Heart right ventricle (tissue), 16 donors: ENCODE data around the gene UMODL1. TPM values are rescaled to one million over a fixed set of nuclear protein-coding genes. Genes with fewer than 3 reads are reported as not detected.

ENCODE experiments used
- ATAC-seq, 8 donors: fragments of 200-7000 bp; cut with Tn5 transposase; one replicate each; pipeline ENCODE4 v1.9.1; 2020; ENCODE audit warnings: mild to moderate bottlenecking in 8 of 8, moderate library complexity in 8 of 8, moderate number of reproducible peaks in 1 of 8
- DNase-seq, 2 donors: peaks; one replicate each; pipeline ENCODE4 v3.0.0-alpha.2; 2020
- H3K27ac ChIP-seq, 10 donors: fragments of 200-600 bp; sonication (generic) in 2 of 10; one replicate each; pipeline versions ENCODE4 v1.5.0 to v1.8.0; 2020 to 2022; ENCODE audit warnings: mild to moderate bottlenecking in 3 of 10
- H3K27me3 ChIP-seq, 7 donors: fragments of 200-600 bp; one replicate each; pipeline ENCODE4 v1.8.0; 2021 to 2022; ENCODE audit warnings: mild to moderate bottlenecking in 2 of 7
- H3K36me3 ChIP-seq, 9 donors: fragments of 200-600 bp; sonication (generic) in 1 of 9; one replicate each; pipeline versions ENCODE4 v1.5.0 to v1.8.0; 2020 to 2022; ENCODE audit warnings: mild to moderate bottlenecking in 2 of 9
- H3K4me1 ChIP-seq, 9 donors: fragments of 200-600 bp; sonication (generic) in 1 of 9; one replicate each; pipeline versions ENCODE4 v1.5.0 to v1.8.0; 2020 to 2022; ENCODE audit warnings: mild to moderate bottlenecking in 4 of 9
- H3K4me3 ChIP-seq, 10 donors: fragments of 200-600 bp; sonication (generic) in 2 of 10; one replicate each; pipeline versions ENCODE4 v1.5.0 to v1.8.0; 2020 to 2022; ENCODE audit warnings: mild to moderate bottlenecking in 7 of 10, moderate library complexity in 2 of 10
- H3K9me3 ChIP-seq, 11 donors: fragments of 200-600 bp in 10 of 11; sonication (generic) in 2 of 11; one replicate each; pipeline versions ENCODE4 v1.5.0 to v1.8.0; 2013 to 2022; ENCODE audit warnings: mild to moderate bottlenecking in 2 of 11, control low read depth in 1 of 11, moderate library complexity in 1 of 11
- WGBS, 2 donors: extraction: QIAGEN DNeasy Blood & Tissue Kit; methylation state at CpG; one replicate each; pipeline ENCODE4 v1.1.7; 2013; ENCODE audit warnings: inconsistent platforms in 1 of 2; 5-methylcytosine and 5-hydroxymethylcytosine counted together
- intact Hi-C, 10 donors: fragments of 100-400 bp; cut with DNase I; formaldehyde crosslinking; loops; one replicate each; pipeline versions ENCODE4 v1.11.1 to v1.14.2; 2022
- polyA plus RNA-seq, 2 donors: library from polyadenylated mRNA; stranded (reverse); fragments of 200-250 nt; gene quantifications; one replicate each; pipeline ENCODE4 v1.2.3, GENCODE V29; 2013
- total RNA-seq, 10 donors: library from RNA; stranded (reverse); fragmentation: NEBNext Ultra II Directional in 3 of 10; extraction: Animal tissue kit (Norgen Biotek cat#: 25700) in 3 of 10; gene quantifications; one replicate each; pipeline versions ENCODE4 v1.2.1 to v1.2.4, GENCODE V29; 2021 to 2023
- TF ChIP-seq, protein P1 (sequence below), 9 donors: fragments of 200-600 bp; sonication (generic) in 2 of 9; IDR thresholded peaks; one replicate each; pipeline versions ENCODE4 v1.5.0 to v1.8.0; 2021 to 2022; ENCODE audit warnings: antibody characterized with exemption in 9 of 9, mild to moderate bottlenecking in 5 of 9, moderate library complexity in 1 of 9
- donor health status: Arrhythmogenic right ventricular cardiomyopathy.
- donor health status: ischemic (EF 13 %, LVEDD 7.1; RV severe dilation, severe dysfunction).
- donor health status: healthy with polysubstance abuse.
- donor health status: DM: no; HTN: yes; CAD: no.
- donor health status: DM: no; HTN: no; CAD: no.
- donor health status: ischemic (EF 25% LVEDD 6.9; RV normal size, moderate dysfunction).
- donor health status: ischemic (EF 25% LVEDD 5.7; RV mildly dilated, moderate dysfunction).
- donor health status: healthy.
- donor health status: DM: yes; HTN: yes; CAD: no.
- donor health status: Ischemic cardiomyopathy.
- donor health status: ischemic (EF 35%, LVEDD 5.7; RV mildly dilated, moderate dysfunction).
- donor health status: nonischemic (EF 11% LVEDD 7.7; RV severe dilation, severe dysfunction).
- donor health status: DM: yes; HTN: yes; CAD: no.
- donor health status: PGD.
- donor health status: ischemic (EF 29% LVEDD 5.4; RV normal size, mild dysfunction).
- donor health status: nonischemic (EF 23%, LVEDD 6.1; RV moderate dilation, normal function).

The UMODL1 gene
- total and polyA plus RNA-seq, 12 donors: 0.13 to 0.31 (median 0.25) TPM; not detected in 9

DNA sequence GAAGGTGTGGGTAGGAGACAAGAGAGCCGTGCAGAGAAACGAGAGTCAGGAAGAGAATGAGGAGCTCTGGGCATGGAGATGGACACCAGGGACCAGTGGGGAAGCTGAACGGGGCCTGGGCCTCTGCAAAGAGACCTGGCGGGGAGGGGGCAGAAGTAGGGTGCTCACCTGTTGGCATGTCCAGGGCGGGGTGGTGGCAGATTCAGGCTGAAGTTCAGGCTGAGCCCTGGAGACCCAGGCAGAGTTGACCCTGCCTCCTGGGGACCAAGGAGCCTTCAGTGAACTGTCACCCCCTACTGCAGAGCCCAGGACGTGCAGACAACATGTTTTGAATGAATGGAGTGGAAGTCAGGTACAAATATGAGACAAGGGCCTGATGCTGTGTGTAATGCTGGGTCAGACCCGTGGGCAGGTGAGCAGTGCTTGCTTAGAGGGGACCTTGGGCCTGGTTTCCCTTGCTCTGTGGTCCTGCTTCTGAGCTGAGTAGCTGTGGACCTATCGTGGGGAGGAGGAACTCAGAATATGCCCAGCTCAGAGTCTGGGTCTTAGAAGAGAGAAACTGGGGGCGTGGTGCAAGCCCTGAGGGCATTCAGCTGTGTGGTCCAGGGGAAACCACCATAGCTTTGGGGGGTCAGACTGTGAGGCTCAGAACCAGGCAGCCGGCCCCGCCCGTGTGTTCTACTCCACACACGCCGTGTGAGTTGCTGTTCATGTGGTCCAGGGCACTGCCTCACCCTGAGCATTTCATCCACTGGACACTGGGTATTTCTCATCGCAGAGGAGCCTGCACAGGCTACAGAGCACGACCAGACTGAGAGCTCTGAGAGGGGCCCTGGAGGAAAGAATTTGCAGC is 21.3 kb upstream of the UMODL1 start:
- Histone ChIP-seq H3K4me1 (peaks cover 0 to 16% (median 4%) of the 10 kb centered on the region in 9 donors), H3K27ac (no peak overlapping the region), H3K9me3 (no peaks in the 10 kb centered on the region), H3K4me3 (no peak overlapping the region), H3K36me3 (no peaks in the 10 kb centered on the region), H3K27me3 (peaks cover 0 to 6% (median 0%) of the 10 kb centered on the region in 7 donors)
- peak in 1 of 8 donors; percentile 24 for ATAC-seq
- TF ChIP-seq, protein P1, sequence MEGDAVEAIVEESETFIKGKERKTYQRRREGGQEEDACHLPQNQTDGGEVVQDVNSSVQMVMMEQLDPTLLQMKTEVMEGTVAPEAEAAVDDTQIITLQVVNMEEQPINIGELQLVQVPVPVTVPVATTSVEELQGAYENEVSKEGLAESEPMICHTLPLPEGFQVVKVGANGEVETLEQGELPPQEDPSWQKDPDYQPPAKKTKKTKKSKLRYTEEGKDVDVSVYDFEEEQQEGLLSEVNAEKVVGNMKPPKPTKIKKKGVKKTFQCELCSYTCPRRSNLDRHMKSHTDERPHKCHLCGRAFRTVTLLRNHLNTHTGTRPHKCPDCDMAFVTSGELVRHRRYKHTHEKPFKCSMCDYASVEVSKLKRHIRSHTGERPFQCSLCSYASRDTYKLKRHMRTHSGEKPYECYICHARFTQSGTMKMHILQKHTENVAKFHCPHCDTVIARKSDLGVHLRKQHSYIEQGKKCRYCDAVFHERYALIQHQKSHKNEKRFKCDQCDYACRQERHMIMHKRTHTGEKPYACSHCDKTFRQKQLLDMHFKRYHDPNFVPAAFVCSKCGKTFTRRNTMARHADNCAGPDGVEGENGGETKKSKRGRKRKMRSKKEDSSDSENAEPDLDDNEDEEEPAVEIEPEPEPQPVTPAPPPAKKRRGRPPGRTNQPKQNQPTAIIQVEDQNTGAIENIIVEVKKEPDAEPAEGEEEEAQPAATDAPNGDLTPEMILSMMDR (IDR thresholded peaks at IDR 0.05): no peak
- WGBS, 2 donors: 87 to 89% methylated on average over 16 of the region's 16 CpGs
- DNase-seq: no peak
- intact Hi-C loops: loop anchor here in 1 of 10 donors (10.0 kb wide), 1 partner anchor 45 kb away; no protein-coding TSS in a partner anchor

DNA sequence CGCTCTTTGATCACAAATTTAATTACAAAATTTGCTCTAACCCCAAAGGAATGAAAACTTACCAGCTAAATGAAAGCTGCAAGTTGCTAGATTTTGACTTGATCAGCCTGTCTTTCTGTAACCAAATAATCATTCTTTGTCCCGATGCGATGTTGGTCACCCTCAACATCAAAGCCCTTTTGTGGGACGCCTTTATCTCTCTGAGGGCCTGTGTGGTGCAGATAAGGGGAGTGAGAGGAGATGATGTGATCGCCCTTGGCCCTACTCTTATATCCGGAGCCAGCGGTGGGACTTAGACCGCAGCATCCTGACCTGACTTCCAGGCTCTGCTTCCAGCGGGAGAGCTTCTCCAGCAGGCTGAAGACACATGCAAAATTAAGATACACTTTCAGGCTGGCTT is 19.3 kb upstream of the UMODL1 start:
- intact Hi-C loops: no loop called here
- no peak for DNase-seq

DNA sequence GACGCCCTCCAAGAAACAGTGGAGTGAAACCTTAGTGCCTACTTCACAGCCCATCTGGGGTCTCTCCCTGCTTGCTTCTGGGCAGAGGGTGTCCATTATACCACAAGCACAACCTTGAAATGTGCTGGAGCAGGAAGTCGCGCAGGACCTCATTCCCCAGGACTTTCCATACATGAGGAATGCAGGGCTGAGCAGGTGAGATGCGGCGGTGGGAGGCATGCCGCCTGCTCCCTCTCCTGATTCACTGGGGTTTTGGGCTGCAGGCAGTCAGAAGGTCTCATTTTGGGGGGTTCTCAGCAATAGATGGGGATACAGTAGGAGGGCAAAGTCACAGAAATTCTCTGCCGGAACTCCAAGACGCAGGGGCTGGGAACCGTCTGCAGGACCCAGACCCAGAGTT is 15.7 kb upstream of the UMODL1 start:
- intact Hi-C loops: no loop called here
- TF ChIP-seq, protein P1 (IDR thresholded peaks at IDR 0.05): no peak
- H3K27ac ChIP-seq: no peak overlapping the region
- no peak for DNase-seq
- H3K9me3 ChIP-seq: no peaks in the 10 kb centered on the region
- H3K4me3 ChIP-seq: no peak overlapping the region
- peaks cover 0 to 16% (median 0%) of the 10 kb centered on the region in 9 donors for H3K4me1 ChIP-seq
- ATAC-seq: no peak
- 91 to 98% methylated on average over 9 of the region's 9 CpGs for WGBS, 2 donors
- no peaks in the 10 kb centered on the region for H3K36me3 ChIP-seq
- peaks cover 0 to 24% (median 3%) of the 10 kb centered on the region in 7 donors for H3K27me3 ChIP-seq

More for the DNA sequence above, 19.3 kb upstream of the UMODL1 start:
- peak overlapping the region in 1 of 10 donors; percentile 30 for H3K27ac ChIP-seq
- 28 to 46% methylated on average over 9 of the region's 9 CpGs for whole genome bisulfite sequencing, 2 donors
- H3K36me3 ChIP-seq: no peaks in the 10 kb centered on the region
- H3K4me3 ChIP-seq: no peak overlapping the region
- ATAC-seq: peak in 1 of 8 donors; percentile 45
- peaks cover 0 to 11% (median 0%) of the 10 kb centered on the region in 7 donors for H3K27me3 ChIP-seq
- H3K9me3 ChIP-seq: no peaks in the 10 kb centered on the region
- H3K4me1 ChIP-seq: peaks cover 0 to 22% (median 4%) of the 10 kb centered on the region in 9 donors
- TF ChIP-seq, protein P1 (IDR thresholded peaks at IDR 0.05): no peak

DNA sequence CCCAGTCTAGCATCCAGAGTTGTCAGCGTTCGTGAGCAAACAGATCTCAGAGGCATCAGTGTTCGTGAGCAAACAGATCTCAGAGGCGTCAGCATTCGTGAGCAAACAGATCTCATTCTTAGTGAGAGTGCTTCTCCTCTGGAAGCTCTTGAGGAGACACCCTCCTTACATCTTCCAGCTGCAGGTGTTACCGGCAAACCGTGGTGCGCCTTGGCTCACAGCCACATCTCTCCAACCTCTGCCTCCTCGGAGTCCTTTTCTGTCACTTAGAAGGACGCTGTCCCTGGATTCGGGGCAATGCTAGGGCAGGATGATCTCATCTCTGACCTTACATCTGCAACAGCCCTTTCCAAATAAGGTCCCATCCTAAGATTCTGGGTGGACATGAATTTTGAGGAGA is 14.6 kb upstream of the UMODL1 start:
- ATAC-seq (peak in 1 of 8 donors; percentile 4), DNase-seq (no peak)
- H3K27ac ChIP-seq: peak overlapping the region in 1 of 10 donors; percentile 31
- H3K27me3 ChIP-seq: peaks cover 0 to 25% (median 3%) of the 10 kb centered on the region in 7 donors
- intact Hi-C loops: no loop called here
- H3K4me3 ChIP-seq: no peak overlapping the region
- WGBS, 2 donors: 72 to 75% methylated on average over 11 of the region's 11 CpGs
- peaks cover 0 to 18% (median 3%) of the 10 kb centered on the region in 9 donors for H3K4me1 ChIP-seq
- H3K9me3 ChIP-seq: no peaks in the 10 kb centered on the region
- TF ChIP-seq, protein P1 (IDR thresholded peaks at IDR 0.05): no peak
- no peaks in the 10 kb centered on the region for H3K36me3 ChIP-seq
